HG03135 (cell line): Measurements from ENCODE around the gene CACNG4.
"Not testable (repeated sequence)": the region's sequence is repeated elsewhere in the genome, so short reads cannot be mapped to it uniquely, and the experiment has no call there.

Experiments used
- ATAC-seq: cut with Tn5 transposase; IDR thresholded peaks from one replicate; pipeline ENCODE4 v1.9.1; 2021; ENCODE audit warnings: mild to moderate bottlenecking, moderate library complexity; ENCODE audit not compliant: unreplicated experiment

The CACNG4 gene

GRCh38 chr17:67040652-67041051 is 76.1 kb downstream of the CACNG4 start:
- no peak for ATAC-seq

GRCh38 chr17:67041119-67041518 is 76.6 kb downstream of the CACNG4 start:
- ATAC-seq = not testable (repeated sequence)

GRCh38 chr17:67041531-67041930 is 77.0 kb downstream of the CACNG4 start:
- ATAC-seq = no peak

GRCh38 chr17:67041941-67042899 is 77.7 kb downstream of the CACNG4 start:
- no peak for ATAC-seq

- ATAC-seq = no peak
These were observed 78.8 kb downstream of the CACNG4 start for GRCh38 chr17:67043283-67043682.

GRCh38 chr17:67044016-67044772 is 79.7 kb downstream of the CACNG4 start, which contains the start of gene CACNG1:
Gene CACNG1, plus strand, starts transcription at chr17:67044554. Its CDS starts 107 bp downstream, at chr17:67044661.
- no peak for ATAC-seq

- ATAC-seq = no peak
These were observed 80.4 kb downstream of the CACNG4 start for GRCh38 chr17:67044940-67045339.

GRCh38 chr17:67046398-67046797 is 81.9 kb downstream of the CACNG4 start:
- no peak for ATAC-seq

GRCh38 chr17:67047382-67047781 is 82.9 kb downstream of the CACNG4 start:
- no peak for ATAC-seq

GRCh38 chr17:67049025-67049739 is 84.7 kb downstream of the CACNG4 start:
- no peak for ATAC-seq

GRCh38 chr17:67050066-67050465 is 85.6 kb downstream of the CACNG4 start:
- no peak for ATAC-seq

GRCh38 chr17:67050471-67051154 is 86.1 kb downstream of the CACNG4 start:
- ATAC-seq = no peak

GRCh38 chr17:67051155-67051538 is 86.6 kb downstream of the CACNG4 start:
- ATAC-seq = no peak

- no peak for ATAC-seq
These were observed 87.3 kb downstream of the CACNG4 start for GRCh38 chr17:67051837-67052236.

GRCh38 chr17:67052720-67053437 is 88.4 kb downstream of the CACNG4 start:
- ATAC-seq = no peak

- ATAC-seq = no peak
These were observed 89.0 kb downstream of the CACNG4 start for GRCh38 chr17:67053438-67054000.

- ATAC-seq = no peak
These were observed 89.6 kb downstream of the CACNG4 start for GRCh38 chr17:67054011-67054591.

- ATAC-seq = no peak
These were observed 90.1 kb downstream of the CACNG4 start for GRCh38 chr17:67054608-67055007.

GRCh38 chr17:67055041-67055443 is 90.5 kb downstream of the CACNG4 start:
- no peak for ATAC-seq
